ENCODE measurements around the gene MBD3.

MBD3 gene

GRCh38 chr19:1587872-1588271 is 4.8 kb downstream of the MBD3 start:
- TF ChIP-seq CTCF (IDR thresholded peaks at IDR 0.05; ENCODE audit: control insufficient read depth, insufficient read depth, low read depth, low read length, missing control alignments), result no peak
- DNase-seq (ENCODE audit: low read depth), result no peak
- H3K4me3 ChIP-seq (ENCODE audit: control insufficient read depth, low read depth, low read length), result no peak overlapping the region

- no peak for TF ChIP-seq CTCF (IDR thresholded peaks at IDR 0.05; ENCODE audit: control insufficient read depth, insufficient read depth, low read depth, low read length, missing control alignments)
- no peak overlapping the region for H3K4me3 ChIP-seq (ENCODE audit: control insufficient read depth, low read depth, low read length)
- DNase-seq (ENCODE audit: low read depth), result no peak
These were observed 7.5 kb downstream of the MBD3 start for GRCh38 chr19:1585243-1585580.

- no peak overlapping the region for H3K4me3 ChIP-seq (ENCODE audit: control insufficient read depth, low read depth, low read length)
- TF ChIP-seq CTCF (IDR thresholded peaks at IDR 0.05; ENCODE audit: control insufficient read depth, insufficient read depth, low read depth, low read length, missing control alignments), result no peak
- no peak for DNase-seq (ENCODE audit: low read depth)
These were observed 8.0 kb downstream of the MBD3 start for GRCh38 chr19:1584500-1585242.

- no peak for TF ChIP-seq CTCF (IDR thresholded peaks at IDR 0.05; ENCODE audit: control insufficient read depth, insufficient read depth, low read depth, low read length, missing control alignments)
- no peak overlapping the region for H3K4me3 ChIP-seq (ENCODE audit: control insufficient read depth, low read depth, low read length)
- DNase-seq (ENCODE audit: low read depth), result no peak
These were observed 10.5 kb downstream of the MBD3 start for GRCh38 chr19:1582201-1582600.

GRCh38 chr19:1580957-1581356 is 11.7 kb downstream of the MBD3 start:
- H3K4me3 ChIP-seq (ENCODE audit: control insufficient read depth, low read depth, low read length), result no peak overlapping the region
- no peak for TF ChIP-seq CTCF (IDR thresholded peaks at IDR 0.05; ENCODE audit: control insufficient read depth, insufficient read depth, low read depth, low read length, missing control alignments)
- DNase-seq (ENCODE audit: low read depth), result no peak

GRCh38 chr19:1580382-1580781 is 12.3 kb downstream of the MBD3 start:
- TF ChIP-seq CTCF (IDR thresholded peaks at IDR 0.05; ENCODE audit: control insufficient read depth, insufficient read depth, low read depth, low read length, missing control alignments), result no peak
- H3K4me3 ChIP-seq (ENCODE audit: control insufficient read depth, low read depth, low read length), result no peak overlapping the region
- DNase-seq (ENCODE audit: low read depth), result no peak
